ENCODE measurements around the gene BCL11A. TPM values are rescaled to one million over a fixed set of nuclear protein-coding genes. Genes with fewer than 3 reads are reported as not detected.

BCL11A gene
- total RNA-seq, 3 donors from 2014 or later = 0.64 to 13.5 (median 6.2) TPM

- no peaks in the 10 kb centered on the region for H3K27me3 ChIP-seq
- no peak overlapping the region for H3K4me3 ChIP-seq
- H3K36me3 ChIP-seq = no peaks in the 10 kb centered on the region
- H3K27ac ChIP-seq = no peak overlapping the region
- no peak for TF ChIP-seq POLR2AphosphoS5 (IDR thresholded peaks at IDR 0.05)
- no peak for TF ChIP-seq CTCF (IDR thresholded peaks at IDR 0.05)
- no peak for TF ChIP-seq POLR2A (IDR thresholded peaks at IDR 0.05)
- no peaks in the 10 kb centered on the region for H3K9me3 ChIP-seq
- intact Hi-C loops (cut with DNase I; ENCODE audit: low total_unique reads) = no loop called here
- no peaks in the 10 kb centered on the region for H3K4me1 ChIP-seq
- DNase-seq (ENCODE audit: low spot score in 2 of 2) = no peak
Observed at GRCh38 chr2:60470340-60470739, 83.1 kb downstream of the BCL11A start.

GRCh38 chr2:60469536-60470317, 83.7 kb downstream of the BCL11A start:
- intact Hi-C loops (cut with DNase I; ENCODE audit: low total_unique reads) = no loop called here
- Histone ChIP-seq H3K27me3 (no peaks in the 10 kb centered on the region), H3K9me3 (no peaks in the 10 kb centered on the region), H3K4me1 (no peaks in the 10 kb centered on the region), H3K36me3 (no peaks in the 10 kb centered on the region), H3K4me3 (no peak overlapping the region), H3K27ac (no peak overlapping the region)
- TF ChIP-seq POLR2A (IDR thresholded peaks at IDR 0.05) (no peak), POLR2AphosphoS5 (IDR thresholded peaks at IDR 0.05) (no peak), CTCF (IDR thresholded peaks at IDR 0.05) (no peak)
- DNase-seq (ENCODE audit: low spot score in 2 of 2) = no peak

- intact Hi-C loops (cut with DNase I; ENCODE audit: low total_unique reads) = no loop called here
- no peak overlapping the region for H3K27ac ChIP-seq
- DNase-seq (ENCODE audit: low spot score in 2 of 2) = no peak
Observed at GRCh38 chr2:60468382-60469085, 84.9 kb downstream of the BCL11A start.

GRCh38 chr2:60466161-60466702, 87.2 kb downstream of the BCL11A start:
- H3K9me3 ChIP-seq = no peaks in the 10 kb centered on the region
- H3K4me1 ChIP-seq = no peaks in the 10 kb centered on the region
- TF ChIP-seq POLR2A (IDR thresholded peaks at IDR 0.05) = no peak
- no peak for TF ChIP-seq CTCF (IDR thresholded peaks at IDR 0.05)
- no peak for TF ChIP-seq POLR2AphosphoS5 (IDR thresholded peaks at IDR 0.05)
- no peak overlapping the region for H3K4me3 ChIP-seq
- no peak for DNase-seq (ENCODE audit: low spot score in 2 of 2)
- H3K27me3 ChIP-seq = no peaks in the 10 kb centered on the region
- peak overlapping the region in 1 of 2 donors; percentile 33 for H3K27ac ChIP-seq
- H3K36me3 ChIP-seq = no peaks in the 10 kb centered on the region
- intact Hi-C loops (cut with DNase I; ENCODE audit: low total_unique reads) = no loop called here

More at GRCh38 chr2:60468382-60469085, 84.9 kb downstream of the BCL11A start:
- H3K27me3 ChIP-seq = no peaks in the 10 kb centered on the region
- H3K36me3 ChIP-seq = no peaks in the 10 kb centered on the region
- TF ChIP-seq POLR2AphosphoS5 (IDR thresholded peaks at IDR 0.05) (no peak), POLR2A (IDR thresholded peaks at IDR 0.05) (no peak), CTCF (IDR thresholded peaks at IDR 0.05) (no peak)
- no peaks in the 10 kb centered on the region for H3K4me1 ChIP-seq
- no peak overlapping the region for H3K4me3 ChIP-seq
- no peaks in the 10 kb centered on the region for H3K9me3 ChIP-seq

DNA sequence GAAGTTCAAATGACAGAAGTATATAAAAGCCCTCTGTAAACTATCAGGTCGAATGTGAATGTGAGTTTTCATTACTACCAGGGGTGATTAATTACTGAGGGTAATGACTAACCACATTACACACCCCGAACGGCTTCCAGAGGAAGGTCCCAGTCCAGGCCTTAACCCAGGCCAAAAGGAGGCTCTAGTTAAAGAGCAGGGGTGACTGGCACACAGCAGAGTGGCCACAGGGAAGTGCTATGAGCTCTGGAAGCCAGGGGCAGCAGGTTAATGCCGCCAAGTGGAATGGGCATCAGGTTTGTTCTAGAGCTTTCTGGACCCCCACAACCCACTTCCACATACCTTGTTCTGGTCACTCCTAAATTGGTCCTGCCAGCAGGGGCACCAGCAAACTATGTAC, 87.7 kb downstream of the BCL11A start:
- no peak for TF ChIP-seq CTCF (IDR thresholded peaks at IDR 0.05)
- no peak for TF ChIP-seq POLR2A (IDR thresholded peaks at IDR 0.05)
- no peak for TF ChIP-seq POLR2AphosphoS5 (IDR thresholded peaks at IDR 0.05)
- Histone ChIP-seq H3K36me3 (no peaks in the 10 kb centered on the region), H3K4me1 (no peaks in the 10 kb centered on the region), H3K4me3 (no peak overlapping the region), H3K9me3 (no peaks in the 10 kb centered on the region), H3K27me3 (no peaks in the 10 kb centered on the region), H3K27ac (peak overlapping the region in 1 of 2 donors; percentile 33)
- DNase-seq (ENCODE audit: low spot score in 2 of 2) = no peak
- intact Hi-C loops (cut with DNase I; ENCODE audit: low total_unique reads) = no loop called here
